Astrocyte (in vitro differentiated cells and primary cell): ENCODE data around the gene PHYHD1. TPM values are rescaled to one million over a fixed set of nuclear protein-coding genes. Genes with fewer than 3 reads are reported as not detected.
A peak's percentile ranks its signal among the peaks of the same experiment; 100 is the strongest.

Experiments used
- DNase-seq: peaks from one replicate; pipeline ENCODE4 v3.0.0-alpha.2; 2010; ENCODE audit warnings: low read depth
- FAIRE-seq: peaks from 2 replicates; lab custom pipeline; 2011; peaks lifted over from hg19 to GRCh38; lab: Jason Lieb, UNC
- H2AFZ ChIP-seq: 2 replicates; pipeline ENCODE4 v1.6.0; 2012; ENCODE audit warnings: low read depth, low read length, inconsistent platforms
- H3K27ac ChIP-seq: 2 replicates; pipeline ENCODE4 v1.5.1; 2011; ENCODE audit warnings: low read depth, low read length, inconsistent platforms
- H3K27me3 ChIP-seq: 2 replicates; pipeline ENCODE4 v1.6.0; 2011; ENCODE audit warnings: low read length, inconsistent platforms; ENCODE audit not compliant: insufficient read depth
- H3K36me3 ChIP-seq: 2 replicates; pipeline ENCODE4 v1.5.1; 2011; ENCODE audit warnings: low read length, inconsistent platforms; ENCODE audit not compliant: insufficient read depth
- H3K4me1 ChIP-seq: 2 replicates; pipeline ENCODE4 v1.5.1; 2011; ENCODE audit warnings: low read length, inconsistent platforms; ENCODE audit not compliant: insufficient read depth
- H3K4me2 ChIP-seq: 2 replicates; pipeline ENCODE4 v1.6.0; 2012; ENCODE audit warnings: low read length, inconsistent platforms
- H3K4me3 ChIP-seq: 2 replicates; pipeline ENCODE4 v1.5.1; 2011; ENCODE audit warnings: low read depth, mild to moderate bottlenecking, low read length, inconsistent platforms; ENCODE audit not compliant: insufficient read depth
- H3K79me2 ChIP-seq: 2 replicates; pipeline ENCODE4 v1.6.0; 2012; ENCODE audit warnings: mild to moderate bottlenecking, low read length, inconsistent platforms; ENCODE audit not compliant: insufficient read depth
- H3K9ac ChIP-seq: 2 replicates; pipeline ENCODE4 v1.6.0; 2012; ENCODE audit warnings: mild to moderate bottlenecking, low read length, inconsistent platforms
- H3K9me3 ChIP-seq: 2 replicates; pipeline ENCODE4 v1.5.1; 2012; ENCODE audit warnings: low read depth, mild to moderate bottlenecking, low read length, inconsistent platforms; ENCODE audit not compliant: insufficient read depth
- H4K20me1 ChIP-seq: 2 replicates; pipeline ENCODE4 v1.6.0; 2012; ENCODE audit warnings: low read length, inconsistent platforms; ENCODE audit not compliant: insufficient read depth
- H3K27ac Mint-ChIP-seq: one replicate; pipeline ENCODE4 v1.8.0; 2021; ENCODE audit warnings: mild to moderate bottlenecking, mixed read lengths; ENCODE audit not compliant: unreplicated experiment
- H3K27me3 Mint-ChIP-seq: one replicate; pipeline ENCODE4 v1.8.0; 2021; ENCODE audit warnings: low read depth, mixed read lengths; ENCODE audit not compliant: unreplicated experiment
- H3K36me3 Mint-ChIP-seq: one replicate; pipeline ENCODE4 v1.8.0; 2021; ENCODE audit warnings: low read depth, mixed read lengths; ENCODE audit not compliant: unreplicated experiment
- H3K4me1 Mint-ChIP-seq: one replicate; pipeline ENCODE4 v1.8.0; 2021; ENCODE audit warnings: low read depth, mixed read lengths; ENCODE audit not compliant: unreplicated experiment
- H3K4me3 Mint-ChIP-seq: one replicate; pipeline ENCODE4 v1.8.0; 2021; ENCODE audit warnings: mild to moderate bottlenecking, moderate library complexity, mixed read lengths; ENCODE audit not compliant: unreplicated experiment
- H3K9me3 Mint-ChIP-seq: one replicate; pipeline ENCODE4 v1.8.0; 2021; ENCODE audit warnings: mild to moderate bottlenecking, mixed read lengths; ENCODE audit not compliant: unreplicated experiment
- CTCF ChIP-seq: IDR thresholded peaks from 2 replicates; pipeline ENCODE4 v1.5.1; 2011; ENCODE audit warnings: low read depth, mild to moderate bottlenecking, inconsistent platforms, low read length, moderate library complexity; ENCODE audit not compliant: insufficient read depth
- EZH2 ChIP-seq: IDR thresholded peaks from 2 replicates; pipeline ENCODE4 v1.6.1; 2012; ENCODE audit warnings: mild to moderate bottlenecking, low read length, inconsistent platforms; ENCODE audit not compliant: insufficient read depth
- total RNA-seq: library from RNA; stranded (reverse); gene quantifications from 2 replicates; pipeline ENCODE4 v1.2.1, GENCODE V29; 2021

The PHYHD1 gene
- total RNA-seq, 1 donor from 2014 or later: 6.1 TPM

- Mint-ChIP-seq H3K9me3 (no peaks in the 10 kb centered on the region), H3K36me3 (peaks cover 21% of the 10 kb centered on the region), H3K4me1 (peaks cover 8% of the 10 kb centered on the region), H3K27ac (no peak overlapping the region), H3K4me3 (no peak overlapping the region), H3K27me3 (no peaks in the 10 kb centered on the region)
- no peaks in the 10 kb centered on the region for H3K9me3 ChIP-seq
- no peak overlapping the region for H3K9ac ChIP-seq
- no peak overlapping the region for H3K4me2 ChIP-seq
- no peaks in the 10 kb centered on the region for H3K79me2 ChIP-seq
- TF ChIP-seq CTCF (no peak), EZH2 (no peak)
- H4K20me1 ChIP-seq: no peaks in the 10 kb centered on the region
- FAIRE-seq (no peak), DNase-seq (no peak)
- H3K4me3 ChIP-seq: no peak overlapping the region
- H3K27ac ChIP-seq: no peak overlapping the region
- peaks cover 52% of the 10 kb centered on the region for H3K36me3 ChIP-seq
- H3K4me1 ChIP-seq: peaks cover 13% of the 10 kb centered on the region
- H2AFZ ChIP-seq: no peak overlapping the region
- no peaks in the 10 kb centered on the region for H3K27me3 ChIP-seq
Measured at GRCh38 chr9:128986671-128987070, 65.9 kb downstream of the PHYHD1 start.

GRCh38 chr9:128987805-128988204 lies 67.0 kb downstream of the PHYHD1 start:
- peak overlapping the region; percentile 73 for H3K27ac ChIP-seq
- peaks cover 53% of the 10 kb centered on the region for H3K36me3 ChIP-seq
- peak overlapping the region; percentile 54 for H3K4me2 ChIP-seq
- H3K4me1 ChIP-seq: peaks cover 13% of the 10 kb centered on the region
- peak overlapping the region; percentile 62 for H3K9ac ChIP-seq
- no peaks in the 10 kb centered on the region for H3K27me3 ChIP-seq
- no peaks in the 10 kb centered on the region for H4K20me1 ChIP-seq
- Mint-ChIP-seq H3K27me3 (no peaks in the 10 kb centered on the region), H3K9me3 (no peaks in the 10 kb centered on the region), H3K36me3 (peaks cover 14% of the 10 kb centered on the region), H3K4me1 (peaks cover 8% of the 10 kb centered on the region), H3K27ac (peak overlapping the region; percentile 67), H3K4me3 (no peak overlapping the region)
- no peaks in the 10 kb centered on the region for H3K9me3 ChIP-seq
- FAIRE-seq: peak; percentile 82
- no peak overlapping the region for H2AFZ ChIP-seq
- no peaks in the 10 kb centered on the region for H3K79me2 ChIP-seq
- TF ChIP-seq EZH2 (no peak), CTCF (peak; percentile 12)
- peak; percentile 83 for DNase-seq
- no peak overlapping the region for H3K4me3 ChIP-seq

Other genes starting within 250 kb of the PHYHD1 start
- 361 and 397 TPM in 2 replicates for gene SET, start 231.8 kb upstream of the PHYHD1 start, total RNA-seq
- 2.3 and 3.1 TPM in 2 replicates for gene PKN3, start 218.5 kb upstream of the PHYHD1 start, total RNA-seq
- gene ZDHHC12, start 196.9 kb upstream of the PHYHD1 start, total RNA-seq: 21.8 and 23.7 TPM in 2 replicates
- 31.0 and 31.9 TPM in 2 replicates for gene ZER1, start 149.1 kb upstream of the PHYHD1 start, total RNA-seq
- gene TBC1D13, start 133.7 kb upstream of the PHYHD1 start, total RNA-seq: 24.3 and 26.5 TPM in 2 replicates
- 17.8 and 18.6 TPM in 2 replicates for gene ENDOG, start 102.5 kb upstream of the PHYHD1 start, total RNA-seq
- 19.5 and 24.6 TPM in 2 replicates for gene SPOUT1, start 91.2 kb upstream of the PHYHD1 start, total RNA-seq
- 9.3 and 10.1 TPM in 2 replicates for gene KYAT1, start 39.0 kb upstream of the PHYHD1 start, total RNA-seq
- 103 and 104 TPM in 2 replicates for gene LRRC8A, start 38.8 kb upstream of the PHYHD1 start, total RNA-seq
- 19.8 and 22.1 TPM in 2 replicates for gene DOLK, start 26.6 kb downstream of the PHYHD1 start, total RNA-seq
- 40.4 and 45.6 TPM in 2 replicates for gene NUP188, start 26.7 kb downstream of the PHYHD1 start, total RNA-seq
- gene SH3GLB2, start 107.3 kb downstream of the PHYHD1 start, total RNA-seq: 35.0 and 38.0 TPM in 2 replicates
- gene MIGA2, start 115.6 kb downstream of the PHYHD1 start, total RNA-seq: 23.1 and 23.8 TPM in 2 replicates
- 14.9 and 17.9 TPM in 2 replicates for gene DOLPP1, start 160.1 kb downstream of the PHYHD1 start, total RNA-seq
- gene CRAT, start 189.8 kb downstream of the PHYHD1 start, total RNA-seq: 21.2 and 25.3 TPM in 2 replicates
- 122 and 134 TPM in 2 replicates for gene PTPA, start 190.4 kb downstream of the PHYHD1 start, total RNA-seq